SHP77 (cell line): ENCODE data around the gene CCL14.

Experiments used
- DNase-seq, 2 experiments: peaks; one replicate each; lab custom pipeline; 2025; lab: John Stamatoyannopoulos, UW

Gene CCL14

DNA sequence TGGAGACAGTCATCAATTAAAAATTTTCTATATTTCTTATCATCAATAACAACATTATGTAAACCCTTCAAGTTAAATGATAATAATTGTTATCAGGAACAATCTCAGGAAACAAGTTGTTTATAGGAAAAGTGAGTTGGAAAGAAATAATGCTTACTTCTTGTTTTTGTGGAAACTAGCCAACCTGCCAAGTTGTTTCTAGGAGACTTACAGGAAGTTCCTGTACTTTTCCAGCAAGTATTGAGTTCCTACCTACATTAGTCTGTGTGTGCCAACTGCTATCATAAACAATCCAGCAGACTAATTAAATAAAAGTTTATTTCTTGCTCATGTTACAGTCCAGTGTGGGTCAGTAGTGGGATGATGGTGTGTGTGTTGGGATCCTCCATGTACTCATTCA, 1.6 kb upstream of the CCL14 start:
- no peak for DNase-seq

DNA sequence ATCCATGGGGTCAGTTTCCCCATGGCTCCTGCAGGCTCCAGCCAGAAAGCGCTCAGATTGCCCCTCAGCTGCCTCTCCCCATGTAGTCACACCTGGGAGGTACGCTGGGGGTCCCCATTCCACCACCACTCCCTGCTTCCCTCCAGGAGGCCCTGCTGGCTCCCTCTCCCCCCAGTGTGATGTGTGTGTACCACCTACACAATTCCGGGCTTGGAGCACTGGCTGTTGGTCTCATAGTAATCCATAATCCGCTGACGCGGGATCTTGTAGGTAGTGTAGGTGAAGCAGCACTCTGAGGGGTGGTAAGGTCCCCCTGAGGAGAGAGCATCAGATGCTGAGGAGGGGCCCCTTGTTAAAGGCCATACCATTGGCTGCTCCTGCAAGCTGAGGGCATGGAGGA, 2.4 kb downstream of the CCL14 start:
- DNase-seq = no peak

DNA sequence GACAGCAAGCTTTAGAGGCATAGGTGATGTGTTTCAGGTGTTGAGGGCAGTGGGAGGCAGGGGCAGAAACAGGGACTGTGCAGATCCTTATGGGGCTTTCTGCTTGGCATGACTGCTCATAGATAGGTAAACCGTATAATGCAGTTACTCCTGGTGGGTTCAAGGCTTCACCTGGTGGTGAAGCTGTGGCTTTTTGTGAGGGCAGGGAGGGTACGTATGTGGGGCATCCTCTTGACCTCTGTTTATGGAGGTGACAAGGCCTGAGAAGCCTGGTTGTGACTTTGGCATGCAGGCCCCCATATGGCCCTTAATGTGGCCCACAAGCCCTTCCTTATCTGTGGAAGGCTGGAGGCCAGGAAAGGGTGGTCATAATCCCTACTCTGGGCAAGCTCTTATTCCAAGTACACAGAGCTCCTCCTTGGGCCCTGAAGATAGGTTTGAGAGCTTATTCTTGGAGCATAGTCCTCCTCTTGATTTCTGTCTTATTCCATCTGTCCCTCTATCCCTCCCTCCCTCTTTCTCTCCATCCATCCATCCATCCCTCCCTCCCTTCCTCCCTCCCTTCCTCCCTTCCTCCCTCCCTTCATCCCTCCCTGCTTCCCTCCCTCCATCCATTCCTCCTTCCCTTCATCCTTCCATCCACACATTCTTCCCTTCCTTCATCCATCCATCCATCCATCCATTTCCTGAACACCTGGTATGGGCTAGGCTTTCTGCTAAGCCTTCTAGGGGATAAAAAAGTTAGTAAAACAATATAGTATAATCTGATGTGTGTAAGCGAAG, 3.9 kb downstream of the CCL14 start:
- no peak for DNase-seq

DNA sequence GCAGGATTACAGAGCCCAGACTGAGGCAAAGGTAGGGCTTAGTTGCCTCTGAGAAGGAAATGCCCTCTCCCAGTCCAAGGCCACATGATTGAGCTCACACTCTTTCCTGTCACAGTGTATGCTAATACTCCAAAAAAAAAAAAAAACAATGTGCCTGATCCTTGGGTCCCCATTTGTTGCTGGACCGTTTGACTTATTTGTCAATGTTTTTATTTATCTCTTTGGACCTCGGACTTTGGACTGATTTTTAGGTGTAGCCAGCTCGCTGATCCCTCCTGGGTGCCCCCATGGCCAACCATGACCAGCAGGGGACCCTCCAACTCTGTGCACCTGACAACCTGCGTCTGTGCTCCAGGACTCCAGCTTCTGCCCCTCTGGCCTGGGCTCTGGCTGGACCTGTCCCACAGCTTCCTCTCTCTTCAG, 4.6 kb downstream of the CCL14 start:
- DNase-seq = no peak

DNA sequence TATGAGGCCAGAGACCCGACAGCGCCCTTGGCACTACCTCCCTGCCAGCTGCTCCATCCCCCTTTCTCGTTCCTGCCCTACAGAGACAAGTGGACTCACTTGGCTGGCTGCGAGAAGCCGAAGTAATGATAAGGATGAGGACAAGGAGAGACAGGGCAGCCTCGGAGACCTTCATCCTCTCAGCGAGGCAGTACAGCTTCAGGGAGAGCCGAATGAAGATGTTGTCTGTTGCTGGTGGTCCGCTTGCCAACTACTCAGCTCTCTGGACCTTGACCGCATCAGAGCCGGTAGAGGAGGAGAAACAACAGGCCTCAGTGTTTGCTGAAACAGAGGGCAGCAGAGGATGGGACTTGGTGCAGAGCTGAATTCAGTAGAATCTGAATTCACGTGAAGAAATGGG, 5.3 kb downstream of the CCL14 start, which contains the start of gene CCL16:
Gene CCL16 (minus strand): TSS at position 252 of the 400 bp plus-strand sequence. CDS start 77 bp downstream, at position 175.
- no peak for DNase-seq

DNA sequence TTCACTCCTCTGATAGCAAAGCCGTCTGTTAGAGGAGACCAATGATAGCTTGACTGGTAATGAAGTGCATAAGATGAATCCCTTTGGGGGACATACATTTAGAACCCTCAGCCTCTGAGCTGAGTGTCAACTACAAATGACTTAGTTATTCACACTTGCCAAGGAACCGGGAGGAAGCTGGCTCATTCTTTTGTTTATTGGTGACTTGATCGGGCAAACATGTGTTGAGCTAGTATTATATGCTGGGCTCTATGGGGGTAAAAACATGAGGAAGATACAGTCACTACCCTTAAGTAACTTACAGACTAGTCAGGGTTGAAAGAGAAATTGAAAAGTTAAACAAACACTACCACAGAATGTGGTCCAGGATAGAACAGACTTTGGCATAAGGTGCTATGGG, 8.2 kb downstream of the CCL14 start:
- DNase-seq = no peak

DNA sequence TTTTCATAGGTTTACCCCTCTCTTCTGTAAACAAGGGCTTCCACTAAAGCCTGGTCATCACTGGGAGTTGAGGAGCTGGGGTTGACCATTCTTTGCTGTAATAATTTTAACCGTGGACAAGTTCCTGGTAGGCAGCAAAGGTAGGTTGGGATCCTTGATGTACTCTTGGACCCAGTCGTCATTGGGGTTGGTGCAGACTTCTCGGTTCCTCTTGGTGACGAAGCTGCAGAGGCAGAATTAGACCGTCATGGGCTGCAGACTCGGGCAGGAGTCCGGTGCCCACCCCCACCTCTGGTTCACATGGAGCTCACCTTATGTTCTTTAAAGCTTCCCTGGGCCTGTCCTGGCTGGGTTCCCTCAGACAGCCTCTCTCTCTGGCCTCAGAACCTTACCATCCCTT, 9.0 kb downstream of the CCL14 start:
- DNase-seq = no peak

DNA sequence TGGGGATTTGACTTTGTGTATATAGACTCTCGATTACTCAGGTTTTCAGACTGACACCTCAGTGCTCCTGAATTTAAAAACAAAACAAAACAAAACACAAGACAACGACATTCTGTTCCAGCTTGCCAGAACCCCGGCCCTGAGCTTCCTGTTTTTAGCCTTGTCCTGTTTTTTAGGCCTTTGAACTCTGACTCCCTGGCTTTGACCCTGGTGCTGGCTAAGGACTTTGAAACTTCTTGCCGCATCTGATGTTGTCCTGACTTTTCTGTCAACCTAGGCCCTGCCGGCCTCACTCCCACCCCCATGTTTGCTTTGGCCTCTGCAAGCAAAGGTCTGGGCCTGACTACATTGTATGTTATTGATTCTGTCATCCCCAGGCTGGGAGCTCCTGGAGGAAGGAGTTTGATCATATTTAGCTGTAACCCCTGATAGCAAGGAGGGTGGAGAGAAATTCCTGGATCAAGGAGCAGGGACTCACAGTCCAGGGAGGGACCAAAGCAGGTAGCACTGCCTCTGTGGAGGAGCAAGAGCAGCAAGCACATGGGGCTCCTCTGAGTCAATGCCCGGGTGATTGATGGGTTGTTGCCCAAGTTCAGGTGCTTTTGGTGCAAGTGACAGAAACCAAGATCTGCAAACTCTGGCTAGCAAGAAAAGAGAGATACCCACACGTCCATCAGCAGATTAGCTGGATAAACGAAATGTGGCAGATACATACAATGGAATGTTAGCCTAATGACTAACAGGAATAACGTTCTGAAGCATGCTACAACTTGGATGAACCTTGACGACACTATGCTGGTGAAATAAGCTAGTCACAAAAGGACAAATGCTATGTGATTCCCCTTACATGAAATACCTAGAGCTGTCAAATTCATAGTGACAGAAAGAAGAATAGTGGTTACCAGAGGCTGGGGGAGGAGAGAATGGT, 12.9 kb downstream of the CCL14 start:
- no peak for DNase-seq

DNA sequence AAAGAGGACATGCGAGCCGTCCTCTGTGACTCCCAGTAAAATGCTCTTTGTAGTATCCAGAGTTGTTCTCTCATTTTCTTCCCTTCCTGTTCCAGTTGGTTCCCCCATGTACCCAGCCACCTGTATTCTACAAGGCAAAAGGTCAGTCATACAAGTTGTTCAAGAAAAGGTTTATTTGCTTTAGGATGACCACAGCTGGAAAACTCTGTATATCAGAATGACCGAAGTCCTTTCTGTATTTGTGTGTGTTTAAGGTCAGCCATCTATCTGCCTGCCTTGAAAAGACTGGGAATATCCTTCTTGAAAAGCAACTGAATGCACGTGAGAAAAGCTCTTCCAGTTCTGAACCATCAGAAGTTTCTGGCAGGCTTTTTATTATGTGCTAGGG, 13.6 kb downstream of the CCL14 start:
- no peak for DNase-seq

DNA sequence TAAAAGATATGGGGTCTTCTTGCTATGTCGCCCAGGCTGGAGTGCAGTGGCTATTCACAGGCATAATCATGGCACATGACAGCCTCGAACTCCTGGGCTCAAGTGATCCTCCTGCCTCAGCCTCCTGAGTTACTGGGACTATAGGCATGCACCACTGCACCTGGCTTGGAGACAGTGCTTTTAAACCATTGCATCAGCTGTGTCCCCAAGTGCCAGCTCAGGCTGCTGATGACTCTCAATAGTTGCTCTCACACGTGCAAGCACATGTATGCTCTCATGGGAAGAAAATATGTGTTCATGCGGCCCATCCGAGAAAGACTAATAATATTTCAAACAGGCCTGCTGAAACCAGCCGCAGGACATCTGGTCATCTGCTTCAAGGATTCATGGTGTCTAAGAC, 14.0 kb downstream of the CCL14 start:
- DNase-seq = no peak

DNA sequence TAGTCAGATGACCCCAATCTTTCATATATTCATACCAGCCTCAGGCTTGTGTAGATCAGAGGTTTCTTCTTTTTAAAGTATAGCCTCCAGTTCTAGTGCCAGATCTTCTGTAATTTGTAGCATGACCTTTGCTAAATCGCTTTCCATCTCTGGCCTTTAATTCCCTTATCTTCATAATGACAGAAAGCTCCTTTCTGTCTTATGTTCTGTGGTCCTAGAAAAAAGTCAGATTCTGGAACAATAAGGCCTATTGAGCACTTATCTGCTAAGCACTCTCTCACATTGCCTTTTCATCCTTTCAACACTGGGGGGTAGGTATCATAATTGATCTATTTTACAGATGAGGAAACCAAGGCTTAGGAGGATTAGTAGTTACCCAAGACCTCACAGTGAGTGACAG, 14.5 kb downstream of the CCL14 start:
- no peak for DNase-seq

DNA sequence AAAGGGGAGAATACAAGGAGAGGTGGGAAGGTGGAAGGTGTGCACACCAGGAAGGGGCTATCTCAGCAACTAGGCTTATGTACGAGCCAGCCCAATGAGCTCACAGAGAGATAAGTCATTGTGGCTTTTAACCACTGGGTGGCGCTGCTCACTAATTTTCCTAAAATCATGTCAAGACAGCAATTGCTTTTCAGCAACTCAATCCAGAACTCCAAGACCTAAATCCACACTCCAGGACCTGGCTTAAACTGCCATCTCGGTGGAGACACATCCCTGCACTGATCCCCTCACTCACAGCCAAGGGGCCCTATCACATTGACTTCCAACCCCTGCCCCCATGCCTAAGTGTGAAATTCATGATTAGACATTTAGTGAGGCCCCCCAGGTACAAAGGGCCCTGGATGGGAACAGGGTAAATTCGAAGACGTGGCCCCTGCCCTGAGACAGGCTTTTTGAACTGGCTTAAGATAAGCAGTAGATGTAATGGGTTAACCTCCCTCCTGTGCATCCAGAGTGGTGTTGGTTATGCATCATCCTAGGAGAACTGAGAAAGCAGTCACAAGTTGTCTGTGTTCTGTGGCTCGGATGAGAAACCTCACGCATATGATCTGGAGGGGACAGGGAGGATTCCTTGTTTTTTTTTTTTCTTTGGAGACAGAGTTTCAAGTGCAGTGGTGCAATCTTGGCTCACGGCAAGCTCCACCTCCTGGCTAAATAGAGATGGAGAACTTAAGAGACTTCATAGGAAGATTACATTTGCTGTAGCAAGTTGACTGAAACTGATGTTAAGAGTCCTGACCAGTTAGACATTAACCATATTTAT, 16.8 kb downstream of the CCL14 start:
- DNase-seq = peak; percentile 51 to 55

DNA sequence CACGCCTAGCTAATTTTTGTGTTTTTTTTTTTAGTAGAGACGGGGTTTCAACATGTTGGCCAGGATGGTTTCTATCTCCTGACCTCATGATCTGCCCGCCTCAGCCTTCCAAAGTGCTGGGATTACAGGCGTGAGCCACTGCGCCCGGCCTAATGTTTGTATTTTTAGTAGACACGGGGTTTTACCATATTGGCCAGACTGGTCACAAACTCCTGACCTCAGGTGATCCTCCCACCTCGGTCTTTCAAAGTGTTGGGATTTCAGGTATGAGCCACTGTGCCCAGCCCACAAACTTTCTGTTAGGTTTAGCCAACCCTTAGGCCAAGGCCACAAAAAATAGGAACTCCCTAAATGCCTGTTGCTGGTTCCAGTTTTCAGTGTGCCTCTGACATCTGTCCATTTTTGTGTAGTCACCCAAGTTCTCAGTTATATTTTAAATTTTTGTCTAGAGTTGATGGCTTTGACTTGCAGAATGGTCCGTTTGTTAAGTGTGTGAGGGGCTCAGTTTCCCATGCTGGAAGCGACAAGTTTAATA, 17.9 kb downstream of the CCL14 start:
- no peak for DNase-seq

DNA sequence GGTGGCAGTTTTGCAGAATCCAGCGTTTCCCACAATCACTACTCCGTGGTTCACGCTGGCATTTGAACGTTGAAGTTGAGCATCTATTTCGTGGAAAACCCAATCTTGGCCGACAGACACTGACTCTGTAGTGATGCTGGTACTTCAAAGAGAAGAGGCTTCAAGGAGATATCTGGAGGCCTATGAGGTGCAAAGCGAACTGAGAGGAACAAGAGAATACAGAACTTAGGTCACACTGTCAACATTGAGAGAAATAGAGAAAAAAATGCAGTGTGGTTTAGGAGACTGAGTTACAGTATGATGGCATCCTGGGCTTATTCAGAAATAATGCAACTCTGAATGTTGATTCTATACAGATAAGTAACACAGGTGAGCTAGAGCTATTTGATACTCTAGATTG, 21.3 kb downstream of the CCL14 start:
- no peak for DNase-seq

DNA sequence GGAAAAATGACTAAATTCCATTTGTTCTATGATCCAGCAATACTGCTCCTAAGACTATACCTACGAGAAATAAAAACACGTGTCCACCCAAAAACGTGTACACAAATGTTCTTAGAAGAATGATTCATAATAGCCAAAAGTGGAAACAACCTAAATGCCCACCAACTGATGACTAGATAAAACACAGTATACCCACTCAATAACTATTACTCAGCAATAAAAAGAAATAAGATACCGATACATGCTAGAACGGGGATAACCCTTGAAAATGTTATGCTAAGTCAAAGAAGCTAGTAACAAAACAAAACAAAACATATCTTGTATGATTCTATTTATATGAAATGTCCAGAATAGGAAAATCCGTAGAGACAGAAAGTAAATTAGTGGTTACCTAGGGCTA, 22.9 kb downstream of the CCL14 start:
- DNase-seq = no peak

DNA sequence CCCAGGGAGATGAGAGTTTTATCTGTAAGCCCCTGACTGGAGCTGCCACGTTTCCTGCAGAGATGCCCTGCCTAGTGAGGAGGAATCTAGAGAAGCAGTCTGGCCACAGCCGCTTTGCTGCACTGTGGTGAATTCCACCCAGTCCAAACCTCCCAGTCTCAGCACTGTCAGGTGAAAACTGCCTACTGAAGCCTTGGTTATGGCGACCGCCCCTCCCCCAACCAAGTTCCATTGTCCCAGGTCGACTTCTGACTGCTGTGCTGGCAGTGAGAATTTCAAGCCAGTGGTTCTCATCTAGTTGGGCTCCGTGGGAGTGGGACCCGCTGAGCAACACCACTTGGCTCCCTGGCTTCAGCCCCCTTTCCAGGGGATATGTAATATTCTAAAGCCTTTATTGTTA, 32.8 kb downstream of the CCL14 start:
- no peak for DNase-seq

DNA sequence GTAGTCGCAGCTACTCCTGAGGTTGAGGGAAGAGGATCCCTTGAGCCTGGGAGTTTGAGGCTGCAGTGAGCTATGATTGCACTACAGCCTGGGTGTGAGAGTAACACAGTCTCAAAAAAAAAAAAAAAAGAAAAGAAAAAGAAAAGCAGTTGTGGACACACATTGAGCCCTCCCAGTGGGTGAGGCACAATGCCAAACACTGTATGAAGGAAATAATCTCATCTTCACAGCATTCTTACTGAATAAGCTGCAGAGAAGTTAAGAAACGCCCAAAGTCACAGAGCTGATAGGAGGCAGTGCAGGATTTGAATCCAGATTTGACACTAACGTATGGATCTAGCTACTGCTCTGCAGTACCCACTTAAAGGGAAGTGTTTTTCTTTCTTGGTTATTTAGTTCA, 37.1 kb downstream of the CCL14 start:
- DNase-seq = no peak

DNA sequence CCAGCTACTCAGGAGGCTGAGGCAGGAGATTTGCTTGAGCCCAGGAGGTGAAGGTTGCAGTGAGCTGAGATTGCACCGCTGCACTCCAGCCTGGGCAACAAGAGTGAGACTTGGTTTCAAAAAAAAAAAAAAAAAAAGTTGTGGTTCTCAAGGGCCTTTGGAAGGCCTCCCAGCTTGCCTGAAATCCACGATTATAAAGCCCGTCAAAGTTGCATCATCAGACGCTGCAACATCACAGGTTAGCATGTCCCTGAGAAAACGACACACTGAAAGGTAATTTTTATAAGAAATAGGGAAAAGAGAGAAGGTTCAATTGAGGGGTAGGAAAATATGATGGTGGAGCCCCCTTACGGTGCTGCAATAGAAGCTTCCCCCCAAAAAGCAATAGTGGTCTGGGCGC, 38.4 kb downstream of the CCL14 start:
- no peak for DNase-seq

DNA sequence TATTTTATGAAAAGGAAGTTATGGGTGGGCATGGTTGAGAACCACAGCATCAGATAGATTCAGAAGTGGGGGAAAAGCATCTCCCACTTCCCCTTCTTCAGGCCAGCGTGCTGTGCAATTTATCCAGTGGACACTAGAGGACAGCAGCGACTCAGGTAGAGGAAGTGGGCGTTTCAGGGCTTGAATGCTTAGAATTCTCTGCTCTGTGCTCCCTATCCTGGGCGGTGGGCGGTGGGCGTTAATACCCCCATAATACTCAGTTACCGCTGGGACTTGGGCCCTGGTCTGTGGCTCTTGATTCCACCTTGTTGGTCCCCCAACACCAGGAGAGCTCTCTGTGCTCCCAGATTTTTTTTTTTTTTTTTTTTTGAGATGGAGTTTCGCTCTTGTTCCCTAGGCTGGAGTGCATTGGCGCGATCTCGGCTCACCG, 39.4 kb downstream of the CCL14 start:
- peak; percentile 40 to 41 for DNase-seq

DNA sequence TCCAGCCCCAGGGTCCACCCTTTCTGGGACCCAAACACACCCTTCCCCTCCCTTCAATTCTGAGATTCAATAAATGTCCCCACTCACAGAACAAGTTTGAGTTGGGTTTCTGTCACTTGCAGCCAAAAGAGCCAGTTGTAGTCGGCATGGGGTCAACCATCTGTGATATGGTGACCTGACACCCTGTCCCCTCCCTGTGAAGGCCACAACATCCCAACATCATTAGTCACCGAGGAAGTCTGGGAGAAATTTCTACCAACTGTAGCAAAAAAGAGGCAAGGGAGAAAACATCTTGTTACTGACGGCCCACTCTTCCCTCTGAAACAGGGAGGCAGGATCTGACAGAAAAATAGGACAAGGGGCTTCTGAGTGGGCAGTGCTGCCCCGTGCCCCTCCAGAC, 42.4 kb downstream of the CCL14 start:
- DNase-seq = no peak

DNA sequence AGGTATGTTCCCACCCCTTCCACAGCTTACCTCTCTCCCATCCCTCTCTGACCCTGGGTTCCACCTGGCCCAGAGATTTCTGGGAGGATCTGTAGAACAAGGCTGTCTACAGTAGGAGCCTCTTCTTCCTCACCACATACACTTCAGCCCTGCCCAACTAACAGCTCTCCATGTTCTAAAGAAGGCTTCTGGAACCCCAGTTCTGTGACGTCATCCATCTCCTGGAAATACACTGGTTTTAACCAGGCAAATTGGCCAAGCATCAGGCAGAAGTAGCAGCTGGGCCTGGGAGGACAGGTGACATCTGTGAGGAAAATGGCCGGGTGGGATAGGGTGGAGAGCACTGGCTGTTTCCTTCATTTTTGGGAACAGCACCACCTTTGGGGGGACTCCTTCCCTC, 43.0 kb downstream of the CCL14 start, which contains the start of gene LYZL6:
Gene LYZL6 (minus strand): TSS at position 177 of the 400 bp plus-strand sequence. CDS start 4,357 bp downstream, outside the sequence.
- DNase-seq = no peak
